H9 (cell line): ENCODE data around the gene ZNF608. TPM values are rescaled to one million over a fixed set of nuclear protein-coding genes. Genes with fewer than 3 reads are reported as not detected.
A peak's percentile ranks its signal among the peaks of the same experiment; 100 is the strongest.

Source experiments
- DNase-seq: peaks from one replicate; pipeline ENCODE4 v3.0.0-alpha.2; 2017
- H2AFZ ChIP-seq: one replicate; pipeline ENCODE4 v1.6.1; 2013; ENCODE audit warnings: mild to moderate bottlenecking, low read length, control low read depth, moderate library complexity
- H2AK5ac ChIP-seq: 2 replicates; pipeline ENCODE4 v1.6.1; 2013; ENCODE audit warnings: low read length, control low read depth, mixed read lengths; ENCODE audit not compliant: insufficient read length
- H2BK120ac ChIP-seq: one replicate; pipeline ENCODE4 v1.6.1; 2013; ENCODE audit warnings: low read depth, mild to moderate bottlenecking, low read length, control low read depth, inconsistent platforms; ENCODE audit not compliant: poor library complexity, severe bottlenecking
- H2BK12ac ChIP-seq: 2 replicates; pipeline ENCODE4 v1.6.1; 2013; ENCODE audit warnings: low read length, control low read depth, mixed read lengths, low read depth; ENCODE audit not compliant: insufficient read length
- H2BK15ac ChIP-seq: 2 replicates; pipeline ENCODE4 v1.6.1; 2013; ENCODE audit warnings: low read depth, low read length, control low read depth
- H2BK20ac ChIP-seq: one replicate; pipeline ENCODE4 v1.6.1; 2013; ENCODE audit warnings: low read depth, mild to moderate bottlenecking, low read length, control low read depth, inconsistent platforms; ENCODE audit not compliant: poor library complexity, severe bottlenecking
- H2BK5ac ChIP-seq: 2 replicates; pipeline ENCODE4 v1.6.1; 2013; ENCODE audit warnings: low read length, control low read depth, mixed read lengths; ENCODE audit not compliant: insufficient read length
- H3K14ac ChIP-seq: 2 replicates; pipeline ENCODE4 v1.6.1; 2013; ENCODE audit warnings: low read length, control low read depth; ENCODE audit not compliant: insufficient read depth
- H3K18ac ChIP-seq: 2 replicates; pipeline ENCODE4 v1.6.1; 2013; ENCODE audit warnings: low read depth, mild to moderate bottlenecking, mixed read lengths, low read length, control low read depth; ENCODE audit not compliant: insufficient read length
- H3K23ac ChIP-seq: 2 replicates; pipeline ENCODE4 v1.6.1; 2013; ENCODE audit warnings: low read length, control low read depth, mixed read lengths, low read depth; ENCODE audit not compliant: insufficient read length
- H3K23me2 ChIP-seq: 2 replicates; pipeline ENCODE4 v1.6.1; 2013; ENCODE audit warnings: low read depth, mild to moderate bottlenecking, mixed read lengths, low read length, control low read depth; ENCODE audit not compliant: insufficient read length, poor library complexity, severe bottlenecking
- H3K27ac ChIP-seq: 2 replicates; pipeline ENCODE4 v1.5.1; 2013; ENCODE audit warnings: low read length, control low read depth, mixed read lengths, low read depth; ENCODE audit not compliant: insufficient read length
- H3K27me3 ChIP-seq: 2 replicates; pipeline ENCODE4 v1.6.1; 2013; ENCODE audit warnings: low read length, control low read depth, inconsistent platforms; ENCODE audit not compliant: insufficient read depth
- H3K4ac ChIP-seq: 2 replicates; pipeline ENCODE4 v1.6.1; 2013; ENCODE audit warnings: low read depth, mild to moderate bottlenecking, control low read depth, inconsistent platforms, low read length, moderate library complexity
- H3K4me1 ChIP-seq: 2 replicates; pipeline ENCODE4 v1.6.1; 2013; ENCODE audit warnings: low read length, control low read depth, inconsistent platforms; ENCODE audit not compliant: insufficient read depth
- H3K4me2 ChIP-seq: 2 replicates; pipeline ENCODE4 v1.6.1; 2013; ENCODE audit warnings: low read length, control low read depth, mixed read lengths; ENCODE audit not compliant: insufficient read length, insufficient read depth
- H3K56ac ChIP-seq: 2 replicates; pipeline ENCODE4 v1.6.1; 2013; ENCODE audit warnings: low read depth, mild to moderate bottlenecking, mixed read lengths, low read length, control low read depth; ENCODE audit not compliant: insufficient read length
- H3K79me1 ChIP-seq: 2 replicates; pipeline ENCODE4 v1.6.1; 2013; ENCODE audit warnings: low read depth, mild to moderate bottlenecking, moderate library complexity, low read length, control low read depth, inconsistent platforms; ENCODE audit not compliant: insufficient read depth, poor library complexity, severe bottlenecking
- H3K79me2 ChIP-seq: 2 replicates; pipeline ENCODE4 v1.6.1; 2013; ENCODE audit warnings: low read length, control low read depth, inconsistent platforms; ENCODE audit not compliant: insufficient read depth
- H3K9ac ChIP-seq: 2 replicates; pipeline ENCODE4 v1.6.1; 2013; ENCODE audit warnings: low read length, control low read depth, mixed read lengths; ENCODE audit not compliant: insufficient read length; ENCODE audit errors: extremely low read depth
- H3K9me3 ChIP-seq: one replicate; pipeline ENCODE4 v1.6.1; 2013; ENCODE audit warnings: low read depth, low read length, inconsistent platforms; ENCODE audit not compliant: control insufficient read depth
- H3T11ph ChIP-seq: one replicate; pipeline ENCODE4 v1.6.1; 2013; ENCODE audit warnings: mild to moderate bottlenecking, low read length, control low read depth, inconsistent platforms
- H4K20me1 ChIP-seq: one replicate; pipeline ENCODE4 v1.6.1; 2013; ENCODE audit not compliant: control insufficient read depth, insufficient read length, insufficient read depth
- H4K5ac ChIP-seq: 2 replicates; pipeline ENCODE4 v1.6.1; 2013; ENCODE audit warnings: low read depth, mild to moderate bottlenecking, mixed read lengths, low read length, control low read depth; ENCODE audit not compliant: insufficient read length
- H4K8ac ChIP-seq: replicated peaks from 2 replicates; pipeline ENCODE4 v1.6.1; 2013; ENCODE audit warnings: low read length, control low read depth, mixed read lengths, low read depth; ENCODE audit not compliant: insufficient read length
- H4K91ac ChIP-seq: 2 replicates; pipeline ENCODE4 v1.6.1; 2013; ENCODE audit warnings: low read depth, mild to moderate bottlenecking, moderate library complexity, mixed read lengths, low read length, control low read depth; ENCODE audit not compliant: insufficient read length
- H3K27ac Mint-ChIP-seq, 3 experiments: 2 replicates in 2 of 3; 3 replicates in 1 of 3; pipeline ENCODE4 v1.8.0; 2020 to 2021; ENCODE audit warnings: mixed read lengths in 3 of 3, mild to moderate bottlenecking in 1 of 3, moderate library complexity in 1 of 3
- H3K27me3 Mint-ChIP-seq: 2 replicates; pipeline ENCODE4 v1.8.0; 2021; ENCODE audit warnings: low read depth, mild to moderate bottlenecking, moderate library complexity, mixed read lengths
- H3K36me3 Mint-ChIP-seq, 3 experiments: 2 replicates in 2 of 3; 3 replicates in 1 of 3; pipeline ENCODE4 v1.8.0; 2020 to 2021; ENCODE audit warnings: low read depth in 3 of 3, mixed read lengths in 3 of 3; ENCODE audit not compliant: insufficient read depth in 1 of 3
- H3K4me1 Mint-ChIP-seq, 2 experiments: 2 replicates each; pipeline ENCODE4 v1.8.0; 2020; ENCODE audit warnings: mixed read lengths in 2 of 2
- H3K4me3 Mint-ChIP-seq, 2 experiments: 2 replicates in 1 of 2; 3 replicates in 1 of 2; pipeline ENCODE4 v1.8.0; 2020 to 2021; ENCODE audit warnings: mild to moderate bottlenecking in 2 of 2, mixed read lengths in 2 of 2, moderate library complexity in 1 of 2
- H3K9me3 Mint-ChIP-seq, 2 experiments: 2 replicates in 1 of 2; 3 replicates in 1 of 2; pipeline ENCODE4 v1.8.0; 2020; ENCODE audit warnings: mild to moderate bottlenecking in 2 of 2, mixed read lengths in 2 of 2, moderate library complexity in 1 of 2
- WGBS: extraction: QIAGEN DNeasy Blood & Tissue Kit; methylation state at CpG from one replicate; pipeline ENCODE4 v1.1.7; 2013; ENCODE audit warnings: missing lambda C conversion rate, low lambda C conversion rate, mixed read lengths; ENCODE audit not compliant: insufficient read length; ENCODE audit errors: extremely low coverage; 5-methylcytosine and 5-hydroxymethylcytosine counted together
- total RNA-seq: library from RNA; stranded (reverse); gene quantifications from 2 replicates; pipeline ENCODE4 v1.2.1, GENCODE V29; 2021
- TF ChIP-seq, protein P1 (sequence below): fragments of 200-600 bp; sonication (generic); conservative IDR thresholded peaks from 3 replicates; pipeline ENCODE4 v1.8.0; 2021; ENCODE audit warnings: antibody characterized with exemption, mild to moderate bottlenecking

The ZNF608 gene
- total RNA-seq, 1 experiment from 2014 or later, result 67.0 TPM

DNA sequence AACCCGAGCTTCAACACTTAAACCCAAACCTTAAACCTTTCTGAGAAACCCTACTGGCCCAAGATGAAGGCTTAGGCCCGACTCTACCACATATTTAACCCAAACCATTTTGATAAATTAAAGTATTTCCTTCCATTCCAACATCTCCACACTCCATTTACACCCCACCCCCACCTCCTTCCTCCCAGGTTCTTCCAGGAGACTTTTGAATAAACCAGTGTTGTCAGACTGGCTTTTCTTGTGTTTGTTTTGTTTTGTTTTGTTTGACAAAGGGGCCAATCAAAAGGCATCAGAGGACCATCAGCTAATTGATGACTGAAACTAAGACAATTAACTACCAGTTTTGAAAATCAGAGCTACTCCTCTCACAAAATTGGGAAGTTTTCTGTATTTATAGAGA lies 4.6 kb upstream of the ZNF608 start:
- Histone ChIP-seq H3K14ac (no peak overlapping the region), H2BK12ac (no peak overlapping the region), H3K4me1 (peaks cover 10% of the 10 kb centered on the region; the same call in 1 of the 2 replicates), H3K79me2 (peaks cover 2% of the 10 kb centered on the region; the same call in 1 of the 2 replicates), H2BK120ac (no peak overlapping the region), H2BK5ac (no peak overlapping the region), H2AK5ac (no peak overlapping the region), H4K8ac (no peak overlapping the region), H3K4me2 (peak overlapping the region; percentile 27), H3K9ac (no peak overlapping the region), H4K20me1 (no peaks in the 10 kb centered on the region), H3K23me2 (peaks cover 12% of the 10 kb centered on the region), H2AFZ (peak overlapping the region; percentile 66), H2BK20ac (no peak overlapping the region), H4K91ac (no peak overlapping the region), H2BK15ac (no peak overlapping the region), H3K79me1 (no peaks in the 10 kb centered on the region), H4K5ac (no peak overlapping the region), H3K27ac (peak overlapping the region; percentile 16), H3K4ac (no peak overlapping the region), H3K27me3 (no peaks in the 10 kb centered on the region), H3K56ac (no peak overlapping the region), H3T11ph (peak overlapping the region; percentile 74), H3K18ac (no peak overlapping the region), H3K9me3 (no peaks in the 10 kb centered on the region), H3K23ac (no peak overlapping the region)
- Mint-ChIP-seq H3K4me3 (peak overlapping the region; percentile 12 to 70), H3K27ac (peak overlapping the region; percentile 84 to 99 (median 92)), H3K27me3 (no peaks in the 10 kb centered on the region), H3K9me3 (peaks cover 0 to 2% of the 10 kb centered on the region in 2 experiments; a peak in 1 of 5 replicates), H3K36me3 (peaks cover 0 to 8% (median 0%) of the 10 kb centered on the region in 3 experiments; a peak in 3 of 7 replicates), H3K4me1 (peaks cover 42 to 45% of the 10 kb centered on the region in 2 experiments)
- TF ChIP-seq, protein P1, sequence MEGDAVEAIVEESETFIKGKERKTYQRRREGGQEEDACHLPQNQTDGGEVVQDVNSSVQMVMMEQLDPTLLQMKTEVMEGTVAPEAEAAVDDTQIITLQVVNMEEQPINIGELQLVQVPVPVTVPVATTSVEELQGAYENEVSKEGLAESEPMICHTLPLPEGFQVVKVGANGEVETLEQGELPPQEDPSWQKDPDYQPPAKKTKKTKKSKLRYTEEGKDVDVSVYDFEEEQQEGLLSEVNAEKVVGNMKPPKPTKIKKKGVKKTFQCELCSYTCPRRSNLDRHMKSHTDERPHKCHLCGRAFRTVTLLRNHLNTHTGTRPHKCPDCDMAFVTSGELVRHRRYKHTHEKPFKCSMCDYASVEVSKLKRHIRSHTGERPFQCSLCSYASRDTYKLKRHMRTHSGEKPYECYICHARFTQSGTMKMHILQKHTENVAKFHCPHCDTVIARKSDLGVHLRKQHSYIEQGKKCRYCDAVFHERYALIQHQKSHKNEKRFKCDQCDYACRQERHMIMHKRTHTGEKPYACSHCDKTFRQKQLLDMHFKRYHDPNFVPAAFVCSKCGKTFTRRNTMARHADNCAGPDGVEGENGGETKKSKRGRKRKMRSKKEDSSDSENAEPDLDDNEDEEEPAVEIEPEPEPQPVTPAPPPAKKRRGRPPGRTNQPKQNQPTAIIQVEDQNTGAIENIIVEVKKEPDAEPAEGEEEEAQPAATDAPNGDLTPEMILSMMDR, result no peak
- peak; percentile 52 for DNase-seq
- no CpG with 5 or more reads among the region's 2 CpGs for WGBS
